HEK293 (cell line): ENCODE results near the gene GNG12.

Experiments used
- GLIS2 ChIP-seq: fragments of 450-650 bp; formaldehyde crosslinking; IDR thresholded peaks from 2 replicates; pipeline ENCODE4 v1.5.1; 2016; ENCODE audit warnings: missing biosample characterization, missing genetic modification characterization
- INSM2 ChIP-seq: fragments of 450-650 bp; formaldehyde crosslinking; IDR thresholded peaks from 2 replicates; pipeline ENCODE4 v1.5.1; 2016; ENCODE audit warnings: missing biosample characterization, missing genetic modification characterization
- KLF9 ChIP-seq: fragments of 450-650 bp; formaldehyde crosslinking; IDR thresholded peaks from 2 replicates; pipeline ENCODE4 v1.5.1; 2016; ENCODE audit warnings: missing biosample characterization, missing genetic modification characterization, low read depth
- OSR2 ChIP-seq: fragments of 450-650 bp; formaldehyde crosslinking; IDR thresholded peaks from 2 replicates; pipeline ENCODE4 v1.5.1; 2016; ENCODE audit warnings: missing biosample characterization, missing genetic modification characterization
- SALL2 ChIP-seq: fragments of 450-650 bp; formaldehyde crosslinking; IDR thresholded peaks from 2 replicates; pipeline ENCODE4 v1.5.0; 2017; ENCODE audit warnings: missing biosample characterization, mild to moderate bottlenecking, missing genetic modification characterization, borderline replicate concordance
- ZBTB10 ChIP-seq: fragments of 450-650 bp; formaldehyde crosslinking; IDR thresholded peaks from 2 replicates; pipeline ENCODE4 v1.5.1; 2016; ENCODE audit warnings: missing biosample characterization, missing genetic modification characterization
- ZBTB17 ChIP-seq: fragments of 450-650 bp; formaldehyde crosslinking; IDR thresholded peaks from 2 replicates; pipeline ENCODE4 v1.5.1; 2016; ENCODE audit warnings: missing biosample characterization, missing genetic modification characterization
- ZFP69B ChIP-seq: fragments of 450-650 bp; formaldehyde crosslinking; IDR thresholded peaks from 2 replicates; pipeline ENCODE4 v1.5.1; 2016; ENCODE audit warnings: missing biosample characterization, missing genetic modification characterization
- ZNF138 ChIP-seq: fragments of 450-650 bp; formaldehyde crosslinking; IDR thresholded peaks from 2 replicates; pipeline ENCODE4 v1.5.1; 2016; ENCODE audit warnings: missing biosample characterization, missing genetic modification characterization, borderline replicate concordance
- ZNF23 ChIP-seq: fragments of 450-650 bp; formaldehyde crosslinking; IDR thresholded peaks from 2 replicates; pipeline ENCODE4 v1.5.1; 2016; ENCODE audit warnings: missing biosample characterization, missing genetic modification characterization, borderline replicate concordance
- ZNF266 ChIP-seq: fragments of 450-650 bp; formaldehyde crosslinking; IDR thresholded peaks from 2 replicates; pipeline ENCODE4 v1.5.1; 2016; ENCODE audit warnings: missing biosample characterization, missing genetic modification characterization, low read depth
- ZNF324 ChIP-seq: fragments of 450-650 bp; formaldehyde crosslinking; IDR thresholded peaks from 2 replicates; pipeline ENCODE4 v1.5.1; 2016; ENCODE audit warnings: missing biosample characterization, missing genetic modification characterization
- ZNF362 ChIP-seq: fragments of 450-650 bp; formaldehyde crosslinking; IDR thresholded peaks from 2 replicates; pipeline ENCODE4 v1.5.1; 2016; ENCODE audit warnings: missing biosample characterization, missing genetic modification characterization
- ZNF404 ChIP-seq: fragments of 450-650 bp; formaldehyde crosslinking; IDR thresholded peaks from 2 replicates; pipeline ENCODE4 v1.5.1; 2017; ENCODE audit warnings: missing biosample characterization, missing genetic modification characterization
- ZNF544 ChIP-seq: fragments of 450-650 bp; formaldehyde crosslinking; IDR thresholded peaks from 2 replicates; pipeline ENCODE4 v1.5.0; 2017; ENCODE audit warnings: missing biosample characterization, missing genetic modification characterization
- ZNF623 ChIP-seq: fragments of 450-650 bp; formaldehyde crosslinking; IDR thresholded peaks from 2 replicates; pipeline ENCODE4 v1.5.1; 2016; ENCODE audit warnings: missing biosample characterization, missing genetic modification characterization
- ZNF639 ChIP-seq: fragments of 450-650 bp; formaldehyde crosslinking; IDR thresholded peaks from 2 replicates; pipeline ENCODE4 v1.5.1; 2016; ENCODE audit warnings: missing biosample characterization, missing genetic modification characterization
- ZNF791 ChIP-seq: fragments of 450-650 bp; formaldehyde crosslinking; IDR thresholded peaks from 2 replicates; pipeline ENCODE4 v1.5.1; 2016; ENCODE audit warnings: missing biosample characterization, missing genetic modification characterization
- ZNF843 ChIP-seq: fragments of 450-650 bp; formaldehyde crosslinking; IDR thresholded peaks from 2 replicates; pipeline ENCODE4 v1.5.1; 2016; ENCODE audit warnings: missing biosample characterization, missing genetic modification characterization
- TF ChIP-seq, protein P1 (sequence below): fragments of 450-650 bp; IDR thresholded peaks from 2 replicates; pipeline ENCODE4 v1.5.1; 2018; ENCODE audit warnings: missing biosample characterization, missing genetic modification characterization
- TF ChIP-seq, protein P2 (sequence below): fragments of 450-650 bp; formaldehyde crosslinking; IDR thresholded peaks from 2 replicates; pipeline ENCODE4 v1.5.1; 2016; ENCODE audit warnings: missing biosample characterization, missing genetic modification characterization, borderline replicate concordance
- TF ChIP-seq, protein P3 (sequence below): IDR thresholded peaks from 2 replicates; pipeline ENCODE4 v1.6.1; 2011; ENCODE audit warnings: mild to moderate bottlenecking, low read depth, low read length, borderline replicate concordance
- TF ChIP-seq, protein P4 (sequence below): fragments of 450-650 bp; formaldehyde crosslinking; IDR thresholded peaks from 2 replicates; pipeline ENCODE4 v1.5.1; 2016; ENCODE audit warnings: missing biosample characterization, missing genetic modification characterization

The GNG12 gene

DNA sequence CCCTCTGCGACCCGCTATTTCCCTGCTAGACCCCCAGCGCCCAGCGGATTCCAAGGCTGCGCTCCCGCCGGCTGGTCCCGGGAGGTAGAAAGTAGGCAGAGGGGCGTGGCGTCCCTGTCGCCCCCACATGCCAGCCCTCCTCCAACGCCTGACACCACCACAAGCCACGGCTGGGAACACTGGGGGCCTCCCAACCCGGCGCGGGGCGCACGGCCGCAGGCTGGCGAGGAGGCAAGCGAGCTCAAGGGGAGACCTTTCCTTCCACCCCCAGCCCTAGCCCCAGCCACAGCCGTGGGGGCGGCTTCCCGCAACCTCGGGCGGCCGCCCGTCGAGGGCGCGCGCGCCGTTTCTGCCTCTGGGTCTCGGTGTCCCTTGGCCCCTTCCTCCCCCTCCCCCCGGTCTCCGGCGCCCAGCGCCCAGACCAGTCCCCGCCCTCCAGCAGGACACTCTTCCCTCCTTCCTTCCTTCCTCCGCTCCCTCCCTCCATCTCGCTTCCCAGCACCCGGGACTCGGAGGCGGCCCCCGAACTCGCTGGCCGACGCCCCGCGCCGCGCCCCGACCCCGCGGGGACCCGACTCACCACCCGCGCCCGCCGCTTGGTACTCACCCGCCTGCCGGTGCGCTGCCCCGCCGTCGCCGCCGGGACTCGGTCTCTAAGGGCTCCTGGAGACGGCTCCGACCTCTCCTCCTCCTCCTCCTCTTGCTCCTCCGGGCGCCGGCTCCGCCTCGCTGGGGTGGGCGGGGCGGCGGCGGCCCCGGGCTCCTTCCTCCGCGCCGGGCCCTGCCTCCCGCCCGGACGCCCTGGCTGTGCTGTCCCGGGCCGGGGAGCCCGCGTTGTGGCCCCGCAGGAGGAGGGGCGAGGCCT lies at the start of gene GNG12 (continued):
- TF ChIP-seq, protein P1, sequence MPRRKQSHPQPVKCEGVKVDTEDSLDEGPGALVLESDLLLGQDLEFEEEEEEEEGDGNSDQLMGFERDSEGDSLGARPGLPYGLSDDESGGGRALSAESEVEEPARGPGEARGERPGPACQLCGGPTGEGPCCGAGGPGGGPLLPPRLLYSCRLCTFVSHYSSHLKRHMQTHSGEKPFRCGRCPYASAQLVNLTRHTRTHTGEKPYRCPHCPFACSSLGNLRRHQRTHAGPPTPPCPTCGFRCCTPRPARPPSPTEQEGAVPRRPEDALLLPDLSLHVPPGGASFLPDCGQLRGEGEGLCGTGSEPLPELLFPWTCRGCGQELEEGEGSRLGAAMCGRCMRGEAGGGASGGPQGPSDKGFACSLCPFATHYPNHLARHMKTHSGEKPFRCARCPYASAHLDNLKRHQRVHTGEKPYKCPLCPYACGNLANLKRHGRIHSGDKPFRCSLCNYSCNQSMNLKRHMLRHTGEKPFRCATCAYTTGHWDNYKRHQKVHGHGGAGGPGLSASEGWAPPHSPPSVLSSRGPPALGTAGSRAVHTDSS (tag by site-specific recombination), result peak; percentile 87
- TF ChIP-seq, protein P2, sequence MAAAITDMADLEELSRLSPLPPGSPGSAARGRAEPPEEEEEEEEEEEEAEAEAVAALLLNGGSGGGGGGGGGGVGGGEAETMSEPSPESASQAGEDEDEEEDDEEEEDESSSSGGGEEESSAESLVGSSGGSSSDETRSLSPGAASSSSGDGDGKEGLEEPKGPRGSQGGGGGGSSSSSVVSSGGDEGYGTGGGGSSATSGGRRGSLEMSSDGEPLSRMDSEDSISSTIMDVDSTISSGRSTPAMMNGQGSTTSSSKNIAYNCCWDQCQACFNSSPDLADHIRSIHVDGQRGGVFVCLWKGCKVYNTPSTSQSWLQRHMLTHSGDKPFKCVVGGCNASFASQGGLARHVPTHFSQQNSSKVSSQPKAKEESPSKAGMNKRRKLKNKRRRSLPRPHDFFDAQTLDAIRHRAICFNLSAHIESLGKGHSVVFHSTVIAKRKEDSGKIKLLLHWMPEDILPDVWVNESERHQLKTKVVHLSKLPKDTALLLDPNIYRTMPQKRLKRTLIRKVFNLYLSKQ (tag by site-specific recombination), result no peak
- TF ChIP-seq ZNF362 (tag by site-specific recombination) (0 out of 2 replicates have a peak, but pooled peaks have one; percentile 7), ZNF639 (tag by site-specific recombination) (no peak), ZFP69B (tag by site-specific recombination) (0 out of 2 replicates have a peak, but pooled peaks have one; percentile 38), GLIS2 (tag by site-specific recombination) (peak; percentile 100), ZNF138 (tag by site-specific recombination) (no peak), ZNF23 (tag by site-specific recombination) (no peak), ZNF791 (tag by site-specific recombination) (no peak), KLF9 (tag by site-specific recombination) (peak; percentile 96), ZNF623 (no peak), ZBTB10 (tag by site-specific recombination) (peak; percentile 91), ZNF266 (tag by site-specific recombination) (no peak), ZNF324 (tag by site-specific recombination) (no peak; the same call in 1 of the 2 replicates), ZNF404 (tag by site-specific recombination) (no peak), ZNF843 (peak; percentile 51; the same call in 1 of the 2 replicates), SALL2 (no peak), ZBTB17 (tag by site-specific recombination) (no peak), INSM2 (tag by site-specific recombination) (peak; percentile 52; the same call in 1 of the 2 replicates), ZNF544 (tag by site-specific recombination) (no peak), OSR2 (tag by site-specific recombination) (no peak)
- TF ChIP-seq, protein P3, sequence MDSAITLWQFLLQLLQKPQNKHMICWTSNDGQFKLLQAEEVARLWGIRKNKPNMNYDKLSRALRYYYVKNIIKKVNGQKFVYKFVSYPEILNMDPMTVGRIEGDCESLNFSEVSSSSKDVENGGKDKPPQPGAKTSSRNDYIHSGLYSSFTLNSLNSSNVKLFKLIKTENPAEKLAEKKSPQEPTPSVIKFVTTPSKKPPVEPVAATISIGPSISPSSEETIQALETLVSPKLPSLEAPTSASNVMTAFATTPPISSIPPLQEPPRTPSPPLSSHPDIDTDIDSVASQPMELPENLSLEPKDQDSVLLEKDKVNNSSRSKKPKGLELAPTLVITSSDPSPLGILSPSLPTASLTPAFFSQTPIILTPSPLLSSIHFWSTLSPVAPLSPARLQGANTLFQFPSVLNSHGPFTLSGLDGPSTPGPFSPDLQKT, result no peak
- TF ChIP-seq, protein P4, sequence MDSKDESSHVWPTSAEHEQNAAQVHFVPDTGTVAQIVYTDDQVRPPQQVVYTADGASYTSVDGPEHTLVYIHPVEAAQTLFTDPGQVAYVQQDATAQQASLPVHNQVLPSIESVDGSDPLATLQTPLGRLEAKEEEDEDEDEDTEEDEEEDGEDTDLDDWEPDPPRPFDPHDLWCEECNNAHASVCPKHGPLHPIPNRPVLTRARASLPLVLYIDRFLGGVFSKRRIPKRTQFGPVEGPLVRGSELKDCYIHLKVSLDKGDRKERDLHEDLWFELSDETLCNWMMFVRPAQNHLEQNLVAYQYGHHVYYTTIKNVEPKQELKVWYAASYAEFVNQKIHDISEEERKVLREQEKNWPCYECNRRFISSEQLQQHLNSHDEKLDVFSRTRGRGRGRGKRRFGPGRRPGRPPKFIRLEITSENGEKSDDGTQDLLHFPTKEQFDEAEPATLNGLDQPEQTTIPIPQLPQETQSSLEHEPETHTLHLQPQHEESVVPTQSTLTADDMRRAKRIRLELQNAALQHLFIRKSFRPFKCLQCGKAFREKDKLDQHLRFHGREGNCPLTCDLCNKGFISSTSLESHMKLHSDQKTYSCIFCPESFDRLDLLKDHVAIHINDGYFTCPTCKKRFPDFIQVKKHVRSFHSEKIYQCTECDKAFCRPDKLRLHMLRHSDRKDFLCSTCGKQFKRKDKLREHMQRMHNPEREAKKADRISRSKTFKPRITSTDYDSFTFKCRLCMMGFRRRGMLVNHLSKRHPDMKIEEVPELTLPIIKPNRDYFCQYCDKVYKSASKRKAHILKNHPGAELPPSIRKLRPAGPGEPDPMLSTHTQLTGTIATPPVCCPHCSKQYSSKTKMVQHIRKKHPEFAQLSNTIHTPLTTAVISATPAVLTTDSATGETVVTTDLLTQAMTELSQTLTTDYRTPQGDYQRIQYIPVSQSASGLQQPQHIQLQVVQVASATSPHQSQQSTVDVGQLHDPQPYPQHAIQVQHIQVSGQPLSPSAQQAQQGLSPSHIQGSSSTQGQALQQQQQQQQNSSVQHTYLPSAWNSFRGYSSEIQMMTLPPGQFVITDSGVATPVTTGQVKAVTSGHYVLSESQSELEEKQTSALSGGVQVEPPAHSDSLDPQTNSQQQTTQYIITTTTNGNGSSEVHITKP (tag by site-specific recombination), result peak; percentile 94
